Activated effector memory CD4-positive, alpha-beta T cell treated with Interleukin-2 at 50 U/mL for 16 hours (primary cell): ENCODE results near the gene OLFML2A.

Experiments used
- DNase-seq: peaks from one replicate; pipeline ENCODE4 v3.0.0-alpha.2; 2020

The OLFML2A gene

GRCh38 chr9:124800306-124801259, 23.6 kb downstream of the OLFML2A start:
- no peak for DNase-seq

- DNase-seq = no peak
Observed at GRCh38 chr9:124801356-124801755, 24.4 kb downstream of the OLFML2A start.

- DNase-seq = no peak
Observed at GRCh38 chr9:124802426-124802825, 25.5 kb downstream of the OLFML2A start.

GRCh38 chr9:124803911-124804310, 27.0 kb downstream of the OLFML2A start:
- DNase-seq = no peak

- DNase-seq = no peak
Observed at GRCh38 chr9:124805186-124805585, 28.3 kb downstream of the OLFML2A start.

GRCh38 chr9:124808246-124808956, 31.5 kb downstream of the OLFML2A start:
- no peak for DNase-seq

- DNase-seq = no peak
Observed at GRCh38 chr9:124809211-124809610, 32.3 kb downstream of the OLFML2A start.

- no peak for DNase-seq
Observed at GRCh38 chr9:124809741-124810500, 33.0 kb downstream of the OLFML2A start.

GRCh38 chr9:124810663-124811355, 33.9 kb downstream of the OLFML2A start:
- DNase-seq = no peak

GRCh38 chr9:124812441-124812876, 35.5 kb downstream of the OLFML2A start:
- DNase-seq = no peak

- no peak for DNase-seq
Observed at GRCh38 chr9:124813041-124813440, 36.1 kb downstream of the OLFML2A start.

- DNase-seq = no peak
Observed at GRCh38 chr9:124813501-124814163, 36.7 kb downstream of the OLFML2A start.

- no peak for DNase-seq
Observed at GRCh38 chr9:124814164-124814535, 37.2 kb downstream of the OLFML2A start.

GRCh38 chr9:124815601-124816000, 38.7 kb downstream of the OLFML2A start:
- no peak for DNase-seq

- DNase-seq = no peak
Observed at GRCh38 chr9:124818431-124819281, 41.7 kb downstream of the OLFML2A start.

- no peak for DNase-seq
Observed at GRCh38 chr9:124820698-124821623, 44.0 kb downstream of the OLFML2A start.

- DNase-seq = no peak
Observed at GRCh38 chr9:124828489-124829333, 51.8 kb downstream of the OLFML2A start.

GRCh38 chr9:124829334-124829669, 52.4 kb downstream of the OLFML2A start:
- no peak for DNase-seq

GRCh38 chr9:124830593-124830992, 53.7 kb downstream of the OLFML2A start:
- no peak for DNase-seq
